Fibroblast of lung (primary cell): ENCODE measurements around the gene TCTN1. TPM values are rescaled to one million over a fixed set of nuclear protein-coding genes. Genes with fewer than 3 reads are reported as not detected.

Source experiments
- DNase-seq, 2 donors: peaks; one replicate each; pipeline versions ENCODE4 v3.0.0 to v3.0.0-alpha.2; 2010; ENCODE audit warnings: low read depth in 2 of 2
- H2AFZ ChIP-seq: 2 replicates; pipeline ENCODE4 v1.5.1; 2012; ENCODE audit warnings: low read length, control low read depth, inconsistent platforms
- H3K27ac ChIP-seq: 2 replicates; pipeline ENCODE4 v1.5.1; 2011; ENCODE audit warnings: low read length, control low read depth; ENCODE audit not compliant: insufficient read depth
- H3K27me3 ChIP-seq: 2 replicates; pipeline ENCODE4 v1.5.1; 2011; ENCODE audit warnings: mild to moderate bottlenecking, low read length; ENCODE audit not compliant: control insufficient read depth, insufficient read depth
- H3K36me3 ChIP-seq: 2 replicates; pipeline ENCODE4 v1.5.1; 2011; ENCODE audit warnings: low read length; ENCODE audit not compliant: control insufficient read depth, insufficient read depth
- H3K4me1 ChIP-seq: 2 replicates; pipeline ENCODE4 v1.5.1; 2011; ENCODE audit warnings: low read length; ENCODE audit not compliant: control insufficient read depth, insufficient read depth; ENCODE audit errors: extremely low read depth
- H3K4me2 ChIP-seq: 2 replicates; pipeline ENCODE4 v1.5.1; 2011; ENCODE audit warnings: low read length, control low read depth; ENCODE audit not compliant: insufficient read depth; ENCODE audit errors: extremely low read depth
- H3K4me3 ChIP-seq, 4 experiments: fragments of 200-600 bp in 1 of 4; sonication (generic) in 1 of 4; replicated peaks in 1 of 4; 2 replicates each; pipeline ENCODE4 v1.5.1; 2011 to 2016; ENCODE audit warnings: low read length in 4 of 4, low read depth in 3 of 4, mild to moderate bottlenecking in 3 of 4, control low read depth in 2 of 4, inconsistent platforms in 1 of 4, mixed read lengths in 1 of 4; ENCODE audit not compliant: insufficient read depth in 1 of 4; ENCODE audit errors: control extremely low read depth in 1 of 4
- H3K79me2 ChIP-seq: 2 replicates; pipeline ENCODE4 v1.5.1; 2012; ENCODE audit warnings: mild to moderate bottlenecking, low read length, inconsistent platforms; ENCODE audit not compliant: control insufficient read depth, insufficient read depth
- H3K9ac ChIP-seq: 2 replicates; pipeline ENCODE4 v1.5.1; 2011; ENCODE audit warnings: mild to moderate bottlenecking, low read length, control low read depth; ENCODE audit not compliant: insufficient read depth
- H3K9me3 ChIP-seq: 2 replicates; pipeline ENCODE4 v1.5.1; 2012; ENCODE audit warnings: low read depth, low read length; ENCODE audit not compliant: control insufficient read depth, insufficient read depth
- H4K20me1 ChIP-seq: 2 replicates; pipeline ENCODE4 v1.5.1; 2011; ENCODE audit warnings: low read length; ENCODE audit not compliant: control insufficient read depth, insufficient read depth; ENCODE audit errors: extremely low read depth
- EZH2 ChIP-seq: IDR thresholded peaks from 2 replicates; pipeline ENCODE4 v1.5.1; 2012; ENCODE audit warnings: low read length, control low read depth, mild to moderate bottlenecking; ENCODE audit errors: missing control alignments
- polyA plus RNA-seq, 2 donors: library from polyadenylated mRNA; depleted of rRNA in 1 of 2; stranded (reverse) in 1 of 2; unstranded in 1 of 2; fragments of >200 nt; gene quantifications; 2 replicates each; pipeline ENCODE4 v1.2.1, GENCODE V29; 2011 to 2012; ENCODE audit warnings: missing spikeins in 1 of 2
- total RNA-seq: library from RNA; depleted of rRNA; stranded (reverse); fragments of >200 nt; gene quantifications from 2 replicates; pipeline ENCODE4 v1.2.1, GENCODE V29; 2014
- TF ChIP-seq, protein P1 (sequence below), 2 donors: IDR thresholded peaks in 1 of 2; conservative IDR thresholded peaks in 1 of 2; 1 replicate in 1 of 2; 2 replicates in 1 of 2; pipeline ENCODE4 v1.5.1; 2011 to 2012; ENCODE audit warnings: low read length in 2 of 2, control low read depth in 1 of 2, inconsistent platforms in 1 of 2, low read depth in 1 of 2, mild to moderate bottlenecking in 1 of 2

TCTN1 gene
- total and polyA plus RNA-seq, 2 donors (not counting 1 experiment from before 2014, with no cell fraction given) = 25.0 to 27.4 TPM

GRCh38 chr12:110638796-110639195, 24.9 kb downstream of the TCTN1 start:
- peak in 1 of 2 donors; percentile 24 for DNase-seq

GRCh38 chr12:110639336-110640141, 25.6 kb downstream of the TCTN1 start:
- TF ChIP-seq EZH2 = no peak
- TF ChIP-seq, protein P1, sequence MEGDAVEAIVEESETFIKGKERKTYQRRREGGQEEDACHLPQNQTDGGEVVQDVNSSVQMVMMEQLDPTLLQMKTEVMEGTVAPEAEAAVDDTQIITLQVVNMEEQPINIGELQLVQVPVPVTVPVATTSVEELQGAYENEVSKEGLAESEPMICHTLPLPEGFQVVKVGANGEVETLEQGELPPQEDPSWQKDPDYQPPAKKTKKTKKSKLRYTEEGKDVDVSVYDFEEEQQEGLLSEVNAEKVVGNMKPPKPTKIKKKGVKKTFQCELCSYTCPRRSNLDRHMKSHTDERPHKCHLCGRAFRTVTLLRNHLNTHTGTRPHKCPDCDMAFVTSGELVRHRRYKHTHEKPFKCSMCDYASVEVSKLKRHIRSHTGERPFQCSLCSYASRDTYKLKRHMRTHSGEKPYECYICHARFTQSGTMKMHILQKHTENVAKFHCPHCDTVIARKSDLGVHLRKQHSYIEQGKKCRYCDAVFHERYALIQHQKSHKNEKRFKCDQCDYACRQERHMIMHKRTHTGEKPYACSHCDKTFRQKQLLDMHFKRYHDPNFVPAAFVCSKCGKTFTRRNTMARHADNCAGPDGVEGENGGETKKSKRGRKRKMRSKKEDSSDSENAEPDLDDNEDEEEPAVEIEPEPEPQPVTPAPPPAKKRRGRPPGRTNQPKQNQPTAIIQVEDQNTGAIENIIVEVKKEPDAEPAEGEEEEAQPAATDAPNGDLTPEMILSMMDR (conservative IDR thresholded peaks at IDR 0.05 in 1 of 2, IDR thresholded peaks at IDR 0.05 in 1 of 2; ENCODE audit: low read depth in 1 of 2, low read length in 2 of 2) = no peak
- Histone ChIP-seq H3K9me3 (no peaks in the 10 kb centered on the region), H3K4me3 (no peak overlapping the region), H3K4me1 (peaks cover 9% of the 10 kb centered on the region), H3K9ac (no peak overlapping the region), H3K27me3 (no peaks in the 10 kb centered on the region), H4K20me1 (no peaks in the 10 kb centered on the region), H2AFZ (peak overlapping the region; percentile 4), H3K36me3 (no peaks in the 10 kb centered on the region), H3K79me2 (no peaks in the 10 kb centered on the region), H3K4me2 (peak overlapping the region; percentile 17), H3K27ac (no peak overlapping the region)
- peak; percentile 79 to 88 for DNase-seq

More at GRCh38 chr12:110638796-110639195, 24.9 kb downstream of the TCTN1 start:
- Histone ChIP-seq H3K27ac (no peak overlapping the region), H4K20me1 (no peaks in the 10 kb centered on the region), H3K36me3 (no peaks in the 10 kb centered on the region), H2AFZ (no peak overlapping the region), H3K4me2 (no peak overlapping the region), H3K9me3 (no peaks in the 10 kb centered on the region), H3K9ac (no peak overlapping the region), H3K79me2 (no peaks in the 10 kb centered on the region), H3K27me3 (no peaks in the 10 kb centered on the region), H3K4me1 (peaks cover 9% of the 10 kb centered on the region), H3K4me3 (no peak overlapping the region)
- no peak for TF ChIP-seq EZH2
- TF ChIP-seq, protein P1 (conservative IDR thresholded peaks at IDR 0.05 in 1 of 2, IDR thresholded peaks at IDR 0.05 in 1 of 2; ENCODE audit: low read depth in 1 of 2, low read length in 2 of 2) = no peak

DNA sequence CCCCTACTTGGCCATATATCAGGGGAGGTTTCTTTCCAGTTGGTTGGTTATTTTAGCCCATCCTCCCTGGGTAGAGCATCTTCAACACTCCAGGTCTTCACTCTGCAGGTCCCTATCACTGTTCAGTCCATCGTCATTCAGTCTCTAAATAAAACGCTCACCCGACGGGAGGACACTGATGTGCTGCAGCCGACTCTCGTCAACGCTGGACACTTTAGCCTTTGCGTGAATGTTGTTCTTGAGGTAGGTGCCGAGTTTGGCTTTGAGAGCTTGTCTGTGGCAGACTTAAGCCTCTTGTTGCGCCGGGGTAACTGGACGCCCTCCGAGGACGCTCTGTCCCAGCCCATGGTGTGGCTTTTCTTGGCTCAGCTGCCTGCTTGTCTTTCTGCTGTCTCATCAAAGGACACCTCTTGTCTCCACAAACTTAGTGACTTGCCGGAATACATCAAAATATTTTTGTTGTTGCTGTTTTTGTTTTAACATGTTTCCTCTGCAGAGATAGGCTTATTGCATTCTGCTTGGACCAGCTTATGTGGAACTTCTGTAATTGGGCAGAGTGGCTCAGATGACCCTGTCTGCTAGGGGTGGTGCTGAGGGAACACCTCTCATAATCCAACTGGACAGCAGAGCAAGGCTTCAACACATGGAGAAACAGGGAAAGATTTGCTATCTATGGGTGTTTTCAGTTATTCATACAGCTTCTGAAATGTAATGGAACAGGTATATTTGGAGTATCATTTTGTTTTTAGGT, 26.5 kb downstream of the TCTN1 start:
- Histone ChIP-seq H3K9ac (no peak overlapping the region), H3K4me2 (peak overlapping the region; percentile 17), H3K36me3 (no peaks in the 10 kb centered on the region)

More for the DNA sequence above, 26.5 kb downstream of the TCTN1 start:
- Histone ChIP-seq H3K79me2 (no peaks in the 10 kb centered on the region), H3K4me1 (peaks cover 9% of the 10 kb centered on the region), H2AFZ (no peak overlapping the region), H3K4me3 (no peak overlapping the region), H3K27me3 (no peaks in the 10 kb centered on the region), H4K20me1 (no peaks in the 10 kb centered on the region), H3K9me3 (no peaks in the 10 kb centered on the region), H3K27ac (no peak overlapping the region)
- no peak for DNase-seq
- TF ChIP-seq, protein P1 (conservative IDR thresholded peaks at IDR 0.05 in 1 of 2, IDR thresholded peaks at IDR 0.05 in 1 of 2; ENCODE audit: low read depth in 1 of 2, low read length in 2 of 2) = no peak
- no peak for TF ChIP-seq EZH2
